Neural progenitor cell (in vitro differentiated cells): ENCODE measurements around the gene SLC25A45. TPM values are rescaled to one million over a fixed set of nuclear protein-coding genes. Genes with fewer than 3 reads are reported as not detected.

Experiments
- DNase-seq: peaks from one replicate; pipeline ENCODE4 v3.0.0-alpha.2; 2016; ENCODE audit warnings: low spot score
- H2AFZ ChIP-seq: fragments of 200-600 bp; sonication (generic); replicated peaks from 2 replicates; pipeline ENCODE4 v1.6.1; 2016; ENCODE audit warnings: antibody characterized with exemption
- H3F3A ChIP-seq: fragments of 200-600 bp; sonication (generic); 2 replicates; pipeline ENCODE4 v1.6.1; 2016; ENCODE audit warnings: antibody characterized with exemption, low read depth
- H3K27ac ChIP-seq: fragments of 200-600 bp; sonication (generic); 2 replicates; pipeline ENCODE4 v1.5.1; 2016; ENCODE audit warnings: mild to moderate bottlenecking
- H3K27me3 ChIP-seq: fragments of 200-600 bp; sonication (generic); 2 replicates; pipeline ENCODE4 v1.6.1; 2016; ENCODE audit warnings: mild to moderate bottlenecking, moderate library complexity
- H3K36me3 ChIP-seq: fragments of 200-600 bp; sonication (generic); 2 replicates; pipeline ENCODE4 v1.5.1; 2016
- H3K4me1 ChIP-seq: fragments of 200-600 bp; sonication (generic); 2 replicates; pipeline ENCODE4 v1.6.1; 2016; ENCODE audit warnings: mixed run types
- H3K4me2 ChIP-seq: fragments of 200-600 bp; sonication (generic); 2 replicates; pipeline ENCODE4 v1.6.1; 2016
- H3K4me3 ChIP-seq: fragments of 200-600 bp; sonication (generic); 2 replicates; pipeline ENCODE4 v1.5.1; 2016
- H3K79me2 ChIP-seq: fragments of 200-600 bp; sonication (generic); 2 replicates; pipeline ENCODE4 v1.6.1; 2016; ENCODE audit warnings: low read depth
- H3K9ac ChIP-seq: fragments of 200-600 bp; sonication (generic); 2 replicates; pipeline ENCODE4 v1.6.1; 2016
- H3K9me3 ChIP-seq: fragments of 200-600 bp; sonication (generic); 2 replicates; pipeline ENCODE4 v1.5.1; 2016; ENCODE audit warnings: low read depth
- H4K20me1 ChIP-seq: fragments of 200-600 bp; sonication (generic); 2 replicates; pipeline ENCODE4 v1.6.1; 2016; ENCODE audit warnings: low read depth
- H3K27ac Mint-ChIP-seq: 3 replicates; pipeline ENCODE4 v1.8.0; 2021; ENCODE audit warnings: mixed read lengths
- H3K27me3 Mint-ChIP-seq: 2 replicates; pipeline ENCODE4 v1.8.0; 2022; ENCODE audit warnings: low read depth, mild to moderate bottlenecking, inconsistent platforms, moderate library complexity, mixed read lengths; ENCODE audit not compliant: insufficient read depth
- H3K36me3 Mint-ChIP-seq: 3 replicates; pipeline ENCODE4 v1.8.0; 2021; ENCODE audit warnings: mixed read lengths
- H3K4me1 Mint-ChIP-seq: 3 replicates; pipeline ENCODE4 v1.8.0; 2021; ENCODE audit warnings: mixed read lengths
- H3K4me3 Mint-ChIP-seq: 3 replicates; pipeline ENCODE4 v1.8.0; 2021; ENCODE audit warnings: mild to moderate bottlenecking, moderate library complexity, mixed read lengths
- H3K9me3 Mint-ChIP-seq: 3 replicates; pipeline ENCODE4 v1.8.0; 2020; ENCODE audit warnings: mixed read lengths
- EZH2 ChIP-seq: fragments of 200-600 bp; sonication (generic); IDR thresholded peaks from 2 replicates; pipeline ENCODE4 v1.6.1; 2017; ENCODE audit warnings: antibody characterized with exemption, mild to moderate bottlenecking, moderate library complexity
- EZH2phosphoT487 ChIP-seq: fragments of 200-600 bp; sonication (generic); IDR thresholded peaks from 2 replicates; pipeline ENCODE4 v1.6.1; 2017; ENCODE audit warnings: antibody characterized with exemption
- total RNA-seq: library from RNA; depleted of rRNA; stranded (reverse); fragments of >200 nt; gene quantifications from 2 replicates; pipeline ENCODE4 v1.2.3, GENCODE V29; 2015; ENCODE audit warnings: low replicate concordance
- TF ChIP-seq, protein P1 (sequence below): fragments of 200-600 bp; sonication (generic); IDR thresholded peaks from 2 replicates; pipeline ENCODE4 v1.5.1; 2017; ENCODE audit warnings: antibody characterized with exemption, mild to moderate bottlenecking

Gene SLC25A45
- total RNA-seq, 1 donor from 2014 or later: 0.47 TPM

- Histone ChIP-seq H3K9me3 (no peaks in the 10 kb centered on the region), H3K4me3 (no peak overlapping the region), H3K79me2 (peaks cover 9% of the 10 kb centered on the region), H3K27ac (no peak overlapping the region), H3F3A (peaks cover 5% of the 10 kb centered on the region), H2AFZ (no peak overlapping the region), H3K9ac (no peak overlapping the region), H3K4me1 (peaks cover 11% of the 10 kb centered on the region), H3K27me3 (no peaks in the 10 kb centered on the region), H3K36me3 (no peaks in the 10 kb centered on the region), H4K20me1 (no peaks in the 10 kb centered on the region), H3K4me2 (no peak overlapping the region)
- Mint-ChIP-seq H3K4me1 (peaks cover 30% of the 10 kb centered on the region), H3K9me3 (no peaks in the 10 kb centered on the region), H3K4me3 (no peak overlapping the region), H3K27me3 (peaks cover 5% of the 10 kb centered on the region), H3K27ac (no peak overlapping the region), H3K36me3 (peaks cover 4% of the 10 kb centered on the region)
- TF ChIP-seq, protein P1, sequence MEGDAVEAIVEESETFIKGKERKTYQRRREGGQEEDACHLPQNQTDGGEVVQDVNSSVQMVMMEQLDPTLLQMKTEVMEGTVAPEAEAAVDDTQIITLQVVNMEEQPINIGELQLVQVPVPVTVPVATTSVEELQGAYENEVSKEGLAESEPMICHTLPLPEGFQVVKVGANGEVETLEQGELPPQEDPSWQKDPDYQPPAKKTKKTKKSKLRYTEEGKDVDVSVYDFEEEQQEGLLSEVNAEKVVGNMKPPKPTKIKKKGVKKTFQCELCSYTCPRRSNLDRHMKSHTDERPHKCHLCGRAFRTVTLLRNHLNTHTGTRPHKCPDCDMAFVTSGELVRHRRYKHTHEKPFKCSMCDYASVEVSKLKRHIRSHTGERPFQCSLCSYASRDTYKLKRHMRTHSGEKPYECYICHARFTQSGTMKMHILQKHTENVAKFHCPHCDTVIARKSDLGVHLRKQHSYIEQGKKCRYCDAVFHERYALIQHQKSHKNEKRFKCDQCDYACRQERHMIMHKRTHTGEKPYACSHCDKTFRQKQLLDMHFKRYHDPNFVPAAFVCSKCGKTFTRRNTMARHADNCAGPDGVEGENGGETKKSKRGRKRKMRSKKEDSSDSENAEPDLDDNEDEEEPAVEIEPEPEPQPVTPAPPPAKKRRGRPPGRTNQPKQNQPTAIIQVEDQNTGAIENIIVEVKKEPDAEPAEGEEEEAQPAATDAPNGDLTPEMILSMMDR: no peak
- TF ChIP-seq EZH2phosphoT487: no peak
- TF ChIP-seq EZH2: no peak
- DNase-seq: no peak
These were observed 29.2 kb upstream of the SLC25A45 start for GRCh38 chr11:65411681-65412070.

GRCh38 chr11:65410936-65411680 lies 28.7 kb upstream of the SLC25A45 start:
- Histone ChIP-seq H3K36me3 (no peaks in the 10 kb centered on the region), H3K27ac (no peak overlapping the region), H3K4me2 (no peak overlapping the region), H3K9me3 (no peaks in the 10 kb centered on the region), H3K4me3 (no peak overlapping the region), H3F3A (peaks cover 5% of the 10 kb centered on the region), H2AFZ (no peak overlapping the region), H4K20me1 (no peaks in the 10 kb centered on the region), H3K27me3 (no peaks in the 10 kb centered on the region), H3K4me1 (peaks cover 7% of the 10 kb centered on the region), H3K79me2 (peaks cover 4% of the 10 kb centered on the region), H3K9ac (no peak overlapping the region)
- H3K36me3 Mint-ChIP-seq: peaks cover 4% of the 10 kb centered on the region
- peaks cover 5% of the 10 kb centered on the region for H3K27me3 Mint-ChIP-seq
- TF ChIP-seq, protein P1: no peak
- TF ChIP-seq EZH2phosphoT487: no peak
- no peak for TF ChIP-seq EZH2
- no peak overlapping the region for H3K4me3 Mint-ChIP-seq
- no peak for DNase-seq
- H3K4me1 Mint-ChIP-seq: peaks cover 24% of the 10 kb centered on the region
- H3K27ac Mint-ChIP-seq: no peak overlapping the region
- H3K9me3 Mint-ChIP-seq: no peaks in the 10 kb centered on the region

DNA sequence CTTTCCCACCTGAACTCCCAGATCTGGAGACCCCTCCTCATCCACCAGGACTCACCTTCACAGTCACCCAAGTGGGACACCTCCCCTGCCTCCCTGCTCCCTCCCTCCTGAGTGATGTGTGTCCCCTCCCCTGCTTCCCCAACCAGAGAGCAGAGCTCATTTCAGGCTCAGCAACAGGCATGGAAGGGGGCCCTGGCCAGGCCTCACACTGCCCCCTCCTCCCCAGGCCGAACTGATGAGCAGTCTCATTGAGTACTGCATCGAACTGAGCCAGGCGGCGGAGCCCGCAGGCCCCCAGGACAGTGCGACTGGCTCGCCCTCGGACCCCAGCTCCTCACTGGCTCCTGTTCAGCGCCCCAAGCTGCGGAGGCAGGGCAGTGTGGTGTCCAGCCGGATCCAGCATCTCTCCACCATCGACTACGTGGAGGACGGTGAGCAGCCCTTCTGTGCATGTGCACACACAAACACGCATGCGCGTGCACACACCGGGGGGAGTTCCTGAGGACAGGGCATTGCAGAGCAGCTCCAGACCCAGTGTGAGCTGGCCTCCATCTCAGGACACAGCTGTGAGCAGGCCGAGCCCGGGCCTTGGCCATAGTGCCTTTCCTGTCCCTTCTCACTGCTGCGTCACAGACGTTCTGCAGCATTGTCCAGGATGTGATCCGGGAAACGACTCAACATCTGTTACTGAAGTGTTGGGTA lies 22.3 kb upstream of the SLC25A45 start:
- Mint-ChIP-seq H3K4me1 (peaks cover 7% of the 10 kb centered on the region), H3K9me3 (no peaks in the 10 kb centered on the region), H3K27me3 (no peaks in the 10 kb centered on the region), H3K4me3 (no peak overlapping the region), H3K36me3 (peaks cover 12% of the 10 kb centered on the region), H3K27ac (no peak overlapping the region)
- DNase-seq: no peak
- H2AFZ ChIP-seq: no peak overlapping the region
- H3K4me1 ChIP-seq: no peaks in the 10 kb centered on the region
- TF ChIP-seq, protein P1: no peak
- no peak for TF ChIP-seq EZH2phosphoT487
- no peaks in the 10 kb centered on the region for H3K27me3 ChIP-seq
- H3F3A ChIP-seq: no peaks in the 10 kb centered on the region
- H3K4me3 ChIP-seq: no peak overlapping the region
- no peak overlapping the region for H3K4me2 ChIP-seq
- H3K27ac ChIP-seq: no peak overlapping the region
- no peaks in the 10 kb centered on the region for H4K20me1 ChIP-seq
- no peak overlapping the region for H3K9ac ChIP-seq
- no peaks in the 10 kb centered on the region for H3K79me2 ChIP-seq
- H3K9me3 ChIP-seq: no peaks in the 10 kb centered on the region
- no peaks in the 10 kb centered on the region for H3K36me3 ChIP-seq
